ENCODE results near the gene GRIA3.

GRCh38 chrX:123425471-123425870 is 241.4 kb downstream of the GRIA3 start:
- TF ChIP-seq, protein P1, sequence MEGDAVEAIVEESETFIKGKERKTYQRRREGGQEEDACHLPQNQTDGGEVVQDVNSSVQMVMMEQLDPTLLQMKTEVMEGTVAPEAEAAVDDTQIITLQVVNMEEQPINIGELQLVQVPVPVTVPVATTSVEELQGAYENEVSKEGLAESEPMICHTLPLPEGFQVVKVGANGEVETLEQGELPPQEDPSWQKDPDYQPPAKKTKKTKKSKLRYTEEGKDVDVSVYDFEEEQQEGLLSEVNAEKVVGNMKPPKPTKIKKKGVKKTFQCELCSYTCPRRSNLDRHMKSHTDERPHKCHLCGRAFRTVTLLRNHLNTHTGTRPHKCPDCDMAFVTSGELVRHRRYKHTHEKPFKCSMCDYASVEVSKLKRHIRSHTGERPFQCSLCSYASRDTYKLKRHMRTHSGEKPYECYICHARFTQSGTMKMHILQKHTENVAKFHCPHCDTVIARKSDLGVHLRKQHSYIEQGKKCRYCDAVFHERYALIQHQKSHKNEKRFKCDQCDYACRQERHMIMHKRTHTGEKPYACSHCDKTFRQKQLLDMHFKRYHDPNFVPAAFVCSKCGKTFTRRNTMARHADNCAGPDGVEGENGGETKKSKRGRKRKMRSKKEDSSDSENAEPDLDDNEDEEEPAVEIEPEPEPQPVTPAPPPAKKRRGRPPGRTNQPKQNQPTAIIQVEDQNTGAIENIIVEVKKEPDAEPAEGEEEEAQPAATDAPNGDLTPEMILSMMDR (IDR thresholded peaks at IDR 0.05; ENCODE audit: low read depth, low read length), result no peak
- no peak for TF ChIP-seq POLR2A (IDR thresholded peaks at IDR 0.05; ENCODE audit: extremely low read depth, insufficient read length)
- TF ChIP-seq, protein P2, sequence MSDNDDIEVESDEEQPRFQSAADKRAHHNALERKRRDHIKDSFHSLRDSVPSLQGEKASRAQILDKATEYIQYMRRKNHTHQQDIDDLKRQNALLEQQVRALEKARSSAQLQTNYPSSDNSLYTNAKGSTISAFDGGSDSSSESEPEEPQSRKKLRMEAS (IDR thresholded peaks at IDR 0.05; ENCODE audit: low read depth, low read length), result no peak

All from NB4 (cell line).